ENCODE data around the gene GKN1.

GKN1 gene

GRCh38 chr2:69017080-69017479 is 42.6 kb downstream of the GKN1 start:
- TF ChIP-seq, protein P1, sequence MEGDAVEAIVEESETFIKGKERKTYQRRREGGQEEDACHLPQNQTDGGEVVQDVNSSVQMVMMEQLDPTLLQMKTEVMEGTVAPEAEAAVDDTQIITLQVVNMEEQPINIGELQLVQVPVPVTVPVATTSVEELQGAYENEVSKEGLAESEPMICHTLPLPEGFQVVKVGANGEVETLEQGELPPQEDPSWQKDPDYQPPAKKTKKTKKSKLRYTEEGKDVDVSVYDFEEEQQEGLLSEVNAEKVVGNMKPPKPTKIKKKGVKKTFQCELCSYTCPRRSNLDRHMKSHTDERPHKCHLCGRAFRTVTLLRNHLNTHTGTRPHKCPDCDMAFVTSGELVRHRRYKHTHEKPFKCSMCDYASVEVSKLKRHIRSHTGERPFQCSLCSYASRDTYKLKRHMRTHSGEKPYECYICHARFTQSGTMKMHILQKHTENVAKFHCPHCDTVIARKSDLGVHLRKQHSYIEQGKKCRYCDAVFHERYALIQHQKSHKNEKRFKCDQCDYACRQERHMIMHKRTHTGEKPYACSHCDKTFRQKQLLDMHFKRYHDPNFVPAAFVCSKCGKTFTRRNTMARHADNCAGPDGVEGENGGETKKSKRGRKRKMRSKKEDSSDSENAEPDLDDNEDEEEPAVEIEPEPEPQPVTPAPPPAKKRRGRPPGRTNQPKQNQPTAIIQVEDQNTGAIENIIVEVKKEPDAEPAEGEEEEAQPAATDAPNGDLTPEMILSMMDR (IDR thresholded peaks at IDR 0.05; ENCODE audit: low read depth, low read length, missing control alignments) = no peak
- no peak overlapping the region for H3K4me3 ChIP-seq (replicated peaks; ENCODE audit: low read depth, low read length)
- no peak for DNase-seq (ENCODE audit: extremely low read depth, low read depth)

GRCh38 chr2:69017835-69018234 is 43.4 kb downstream of the GKN1 start:
- TF ChIP-seq, protein P1 (IDR thresholded peaks at IDR 0.05; ENCODE audit: low read depth, low read length, missing control alignments) = no peak
- no peak for DNase-seq (ENCODE audit: extremely low read depth, low read depth)
- no peak overlapping the region for H3K4me3 ChIP-seq (replicated peaks; ENCODE audit: low read depth, low read length)

DNA sequence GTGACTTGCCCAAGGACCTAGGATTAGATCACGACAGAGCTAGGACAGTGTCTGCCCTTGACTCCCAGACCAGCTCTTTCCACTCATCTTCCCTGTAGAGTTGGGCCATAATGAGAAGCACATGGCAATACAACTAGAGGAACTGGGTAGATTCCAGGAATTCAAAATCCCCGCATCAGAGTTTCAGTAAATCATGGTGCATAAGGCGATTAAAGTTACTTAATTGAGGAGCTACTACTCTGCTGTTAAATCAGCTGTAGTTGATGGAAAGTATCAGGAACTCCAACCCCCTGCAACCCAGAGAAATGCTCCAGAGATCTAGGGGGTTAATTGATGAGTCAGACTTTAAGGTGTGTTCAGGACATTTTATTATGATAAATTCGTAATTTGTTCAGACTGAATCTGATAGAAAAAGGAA is 44.3 kb downstream of the GKN1 start:
- no peak overlapping the region for H3K4me3 ChIP-seq (replicated peaks; ENCODE audit: low read depth, low read length)
- TF ChIP-seq, protein P1 (IDR thresholded peaks at IDR 0.05; ENCODE audit: low read depth, low read length, missing control alignments) = no peak
- DNase-seq (ENCODE audit: extremely low read depth, low read depth) = peak; percentile 31

- TF ChIP-seq, protein P1 (IDR thresholded peaks at IDR 0.05; ENCODE audit: low read depth, low read length, missing control alignments) = no peak
- DNase-seq (ENCODE audit: extremely low read depth, low read depth) = no peak
- H3K4me3 ChIP-seq (replicated peaks; ENCODE audit: low read depth, low read length) = no peak overlapping the region
These were observed 46.3 kb downstream of the GKN1 start for GRCh38 chr2:69020496-69021426.

- no peak for DNase-seq (ENCODE audit: extremely low read depth, low read depth)
- H3K4me3 ChIP-seq (replicated peaks; ENCODE audit: low read depth, low read length) = no peak overlapping the region
- TF ChIP-seq, protein P1 (IDR thresholded peaks at IDR 0.05; ENCODE audit: low read depth, low read length, missing control alignments) = no peak
These were observed 47.3 kb downstream of the GKN1 start for GRCh38 chr2:69021727-69022126.

DNA sequence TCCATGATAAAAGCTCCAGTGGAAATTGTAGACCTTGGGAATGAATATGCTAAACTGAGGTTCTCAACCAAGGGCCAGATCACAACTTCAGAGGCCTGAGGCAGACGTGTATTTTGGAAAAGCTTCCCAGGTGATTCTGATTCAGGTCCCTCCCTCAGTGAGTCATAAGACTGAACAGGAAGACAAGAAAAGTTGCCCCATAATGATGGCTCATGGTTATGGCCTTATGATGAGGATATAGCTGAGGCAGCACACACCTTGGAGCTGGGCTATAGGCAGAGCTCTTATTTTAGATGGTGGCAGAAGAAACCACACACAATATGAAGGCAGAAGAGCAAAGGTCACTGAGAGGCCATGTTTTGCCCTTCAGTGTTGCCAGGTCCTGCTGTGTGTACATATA is 48.1 kb downstream of the GKN1 start:
- TF ChIP-seq, protein P1 (IDR thresholded peaks at IDR 0.05; ENCODE audit: low read depth, low read length, missing control alignments) = no peak
- DNase-seq (ENCODE audit: extremely low read depth, low read depth) = no peak
- H3K4me3 ChIP-seq (replicated peaks; ENCODE audit: low read depth, low read length) = no peak overlapping the region
